Renal pelvis (tissue), 4 donors: ENCODE measurements around the gene STEAP1B. TPM values are rescaled to one million over a fixed set of nuclear protein-coding genes. Genes with fewer than 3 reads are reported as not detected.

Experiments
- DNase-seq: peaks from one replicate; pipeline ENCODE4 v3.0.0-alpha.2; 2013
- polyA plus RNA-seq, 3 donors: library from polyadenylated mRNA; unstranded; fragments of 120-200 nt; gene quantifications; one replicate each; pipeline ENCODE4 v1.2.1, GENCODE V29; 2013; ENCODE audit not compliant: insufficient read length in 3 of 3

Gene STEAP1B
- polyA plus RNA-seq, 3 donors: 1.2 to 1.3 (median 1.2) TPM

- DNase-seq: no peak
Observed at GRCh38 chr7:22372863-22373262, 127.1 kb downstream of the STEAP1B start.

GRCh38 chr7:22371878-22372277 lies 128.1 kb downstream of the STEAP1B start:
- DNase-seq: no peak

Other genes with a start within 250 kb of the STEAP1B start
- gene RAPGEF5, start 143.0 kb downstream of the STEAP1B start, polyA plus RNA-seq: 10 to 100 TPM; 32.0 to 38.6 (median 33.1) TPM
- not detected for gene IL6, start 227.0 kb upstream of the STEAP1B start, polyA plus RNA-seq